BJ (cell line): ENCODE data around the gene KLC3. TPM values are rescaled to one million over a fixed set of nuclear protein-coding genes. Genes with fewer than 3 reads are reported as not detected.
"Not testable (repeated sequence)": the region's sequence is repeated elsewhere in the genome, so short reads cannot be mapped to it uniquely, and the experiment has no call there.

Source experiments
- CTCF ChIA-PET: fragments of 350-600 bp; formaldehyde crosslinking; extraction: SDS; loops from one replicate; lab custom pipeline; 2021; ENCODE audit warnings: antibody characterized with exemption, inconsistent platforms; lab: Yijun Ruan, JAX
- POLR2A ChIA-PET: fragments of 300-600 bp; sonication (Branson Sonifier 250); formaldehyde crosslinking; extraction: SDS; loops from one replicate; lab custom pipeline; 2021; ENCODE audit warnings: antibody characterized with exemption; lab: Charles Lee
- DNase-seq: peaks from one replicate; pipeline ENCODE4 v3.0.0-alpha.2; 2011; ENCODE audit warnings: low read depth
- H3K27me3 ChIP-seq: 2 replicates; pipeline ENCODE4 v1.6.0; 2011; ENCODE audit warnings: low read length; ENCODE audit not compliant: control insufficient read depth, insufficient read depth
- H3K36me3 ChIP-seq: 2 replicates; pipeline ENCODE4 v1.5.1; 2011; ENCODE audit warnings: low read length; ENCODE audit not compliant: control insufficient read depth, insufficient read depth
- H3K4me3 ChIP-seq: 2 replicates; pipeline ENCODE4 v1.5.1; 2011; ENCODE audit warnings: low read depth, mild to moderate bottlenecking, control low read depth, low read length
- CTCF ChIP-seq: IDR thresholded peaks from 2 replicates; pipeline ENCODE4 v1.5.1; 2011; ENCODE audit warnings: low read depth, mild to moderate bottlenecking, control low read depth, inconsistent platforms, low read length, moderate library complexity; ENCODE audit not compliant: insufficient read depth
- polyA plus RNA-seq: library from polyadenylated mRNA; depleted of rRNA; stranded (reverse); fragments of >200 nt; gene quantifications from 2 replicates; pipeline ENCODE4 v1.2.3, GENCODE V29; 2011

The KLC3 gene
- polyA plus RNA-seq, 1 experiment: 0.09 TPM

GRCh38 chr19:45333609-45334303 lies 6.8 kb upstream of the KLC3 start:
- H3K36me3 ChIP-seq: no peaks in the 10 kb centered on the region
- POLR2A ChIA-PET: interaction anchor here (0.6 kb wide), 1 partner anchor 85 kb away, joined by 6 read pairs; no protein-coding TSS in a partner anchor
- H3K27me3 ChIP-seq: no peaks in the 10 kb centered on the region
- DNase-seq: no peak
- no peak overlapping the region for H3K4me3 ChIP-seq
- no peak for TF ChIP-seq CTCF
- CTCF ChIA-PET: interaction anchor here (0.6 to 1.4 kb wide), 2 partner anchors 8 to 235 kb away, joined by 3 to 4 read pairs; no protein-coding TSS in a partner anchor

- H3K4me3 ChIP-seq, H3K36me3 ChIP-seq, POLR2A ChIA-PET, DNase-seq, H3K27me3 ChIP-seq: not testable (repeated sequence)
- CTCF ChIA-PET: interaction anchor here (0.6 to 1.1 kb wide), 2 partner anchors 71 to 76 kb away, joined by 4 read pairs; no protein-coding TSS in a partner anchor
Observed at GRCh38 chr19:45334881-45335280, 5.7 kb upstream of the KLC3 start.

- ChIA-PET POLR2A (no interaction called here), CTCF (interaction anchor here (0.6 to 4.0 kb wide), 5 partner anchors 12 to 348 kb away, joined by 3 to 31 read pairs (median 3); no protein-coding TSS in a partner anchor)
- DNase-seq: no peak
- H3K36me3 ChIP-seq: no peaks in the 10 kb centered on the region
- H3K27me3 ChIP-seq: peaks cover 6% of the 10 kb centered on the region; the same call in 1 of the 2 replicates
- TF ChIP-seq CTCF: no peak
- H3K4me3 ChIP-seq: no peak overlapping the region
Observed at GRCh38 chr19:45336696-45337251, 3.8 kb upstream of the KLC3 start.

GRCh38 chr19:45339629-45340028 lies 921 bp upstream of the KLC3 start:
- no peaks in the 10 kb centered on the region for H3K36me3 ChIP-seq
- no peak for DNase-seq
- peaks cover 6% of the 10 kb centered on the region; the same call in 1 of the 2 replicates for H3K27me3 ChIP-seq
- CTCF ChIA-PET: interaction anchor here (0.5 to 4.0 kb wide), 20 partner anchors 10 to 1562 kb away, joined by 3 to 31 read pairs (median 4); no protein-coding TSS in a partner anchor
- no peak for TF ChIP-seq CTCF
- POLR2A ChIA-PET: no interaction called here
- H3K4me3 ChIP-seq: no peak overlapping the region

- H3K36me3 ChIP-seq: no peaks in the 10 kb centered on the region
- no peak for DNase-seq
- H3K27me3 ChIP-seq: peaks cover 6% of the 10 kb centered on the region; the same call in 1 of the 2 replicates
- ChIA-PET CTCF (interaction anchor here (0.9 to 2.2 kb wide), 2 partner anchors 8 to 437 kb away, joined by 4 to 6 read pairs; no protein-coding TSS in a partner anchor), POLR2A (no interaction called here)
- H3K4me3 ChIP-seq: peak overlapping the region; percentile 22
- TF ChIP-seq CTCF: no peak
Observed at GRCh38 chr19:45340899-45341453, 426 bp downstream of the KLC3 start.
